Transverse colon (tissue), 4 donors: ENCODE measurements around the gene TP53AIP1. TPM values are rescaled to one million over a fixed set of nuclear protein-coding genes. Genes with fewer than 3 reads are reported as not detected.

Experiments
- DNase-seq: peaks from one replicate; pipeline ENCODE4 v3.0.0-alpha.2; 2019
- H3K27ac ChIP-seq, 4 donors: fragments of 200-600 bp; sonication (generic); 2 replicates each; pipeline ENCODE4 v1.5.1; 2016 to 2018; ENCODE audit warnings: inconsistent platforms in 4 of 4
- H3K27me3 ChIP-seq: fragments of 200-600 bp; sonication (generic); 2 replicates; pipeline ENCODE4 v1.5.1; 2017; ENCODE audit warnings: inconsistent platforms
- H3K36me3 ChIP-seq, 4 donors: fragments of 200-600 bp; sonication (generic); 2 replicates each; pipeline ENCODE4 v1.5.1; 2017 to 2019; ENCODE audit warnings: inconsistent platforms in 4 of 4
- H3K4me1 ChIP-seq, 4 donors: fragments of 200-600 bp; sonication (generic); 2 replicates each; pipeline ENCODE4 v1.5.1; 2017 to 2020; ENCODE audit warnings: inconsistent platforms in 4 of 4
- H3K4me3 ChIP-seq, 4 donors: fragments of 200-600 bp; sonication (generic); 1 replicate in 1 of 4; 2 replicates in 3 of 4; pipeline versions ENCODE4 v1.5.1 to v1.6.1; 2017 to 2019; ENCODE audit warnings: inconsistent platforms in 4 of 4
- H3K9me3 ChIP-seq, 2 donors: fragments of 200-600 bp; sonication (generic); 2 replicates each; pipeline ENCODE4 v1.5.1; 2017 to 2019; ENCODE audit warnings: inconsistent platforms in 2 of 2
- EP300 ChIP-seq: sonication (generic); formaldehyde crosslinking; IDR thresholded peaks from one replicate; pipeline ENCODE4 v1.6.1; 2017; ENCODE audit warnings: antibody characterized with exemption, low read depth
- POLR2A ChIP-seq: fragments of 450-650 bp; IDR thresholded peaks from one replicate; pipeline ENCODE4 v1.6.1; 2016; ENCODE audit warnings: antibody characterized with exemption, mild to moderate bottlenecking, moderate library complexity
- POLR2AphosphoS5 ChIP-seq, 3 donors: sonication (generic); formaldehyde crosslinking; IDR thresholded peaks; one replicate each; pipeline ENCODE4 v1.6.1; 2016; ENCODE audit warnings: antibody characterized with exemption in 3 of 3
- WGBS, 2 donors: methylation state at CpG; one replicate each; pipeline ENCODE4 v1.1.5; 2018; ENCODE audit warnings: low coverage in 1 of 2; 5-methylcytosine and 5-hydroxymethylcytosine counted together
- in situ Hi-C, 4 donors: fragments of 200-750 bp; cut with MboI; loops; one replicate each; pipeline versions ENCODE4 v1.15.0 to v1.15.1; 2017; ENCODE audit warnings: low sequenced_read_pairs in 3 of 4, low pct_ligation_motif_present in 1 of 4, low pct_unique_long_range_greater_than_20kb in 1 of 4
- intact Hi-C: fragments of 100-400 bp; cut with DNase I; formaldehyde crosslinking; loops from one replicate; pipeline ENCODE4 v1.15.1; 2023; ENCODE audit warnings: low total_unique reads
- total RNA-seq, 4 donors: library from RNA; depleted of rRNA; stranded (reverse); fragments of >200 nt; gene quantifications; one replicate each; pipeline ENCODE4 v1.1.0, GENCODE V29; 2016
- TF ChIP-seq, protein P1 (sequence below), 5 experiments: fragments of 200-600 bp in 3 of 5; fragments of 450-650 bp in 2 of 5; sonication (generic) in 3 of 5; IDR thresholded peaks; 1 replicate in 2 of 5; 2 replicates in 3 of 5; pipeline ENCODE4 v1.5.1; 2016 to 2017; ENCODE audit warnings: antibody characterized with exemption in 5 of 5, inconsistent platforms in 3 of 5, mild to moderate bottlenecking in 2 of 5, moderate library complexity in 1 of 5

TP53AIP1 gene
- total RNA-seq, 4 donors from 2014 or later, result 0.20 to 0.48 (median 0.41) TPM; not detected in 1

DNA sequence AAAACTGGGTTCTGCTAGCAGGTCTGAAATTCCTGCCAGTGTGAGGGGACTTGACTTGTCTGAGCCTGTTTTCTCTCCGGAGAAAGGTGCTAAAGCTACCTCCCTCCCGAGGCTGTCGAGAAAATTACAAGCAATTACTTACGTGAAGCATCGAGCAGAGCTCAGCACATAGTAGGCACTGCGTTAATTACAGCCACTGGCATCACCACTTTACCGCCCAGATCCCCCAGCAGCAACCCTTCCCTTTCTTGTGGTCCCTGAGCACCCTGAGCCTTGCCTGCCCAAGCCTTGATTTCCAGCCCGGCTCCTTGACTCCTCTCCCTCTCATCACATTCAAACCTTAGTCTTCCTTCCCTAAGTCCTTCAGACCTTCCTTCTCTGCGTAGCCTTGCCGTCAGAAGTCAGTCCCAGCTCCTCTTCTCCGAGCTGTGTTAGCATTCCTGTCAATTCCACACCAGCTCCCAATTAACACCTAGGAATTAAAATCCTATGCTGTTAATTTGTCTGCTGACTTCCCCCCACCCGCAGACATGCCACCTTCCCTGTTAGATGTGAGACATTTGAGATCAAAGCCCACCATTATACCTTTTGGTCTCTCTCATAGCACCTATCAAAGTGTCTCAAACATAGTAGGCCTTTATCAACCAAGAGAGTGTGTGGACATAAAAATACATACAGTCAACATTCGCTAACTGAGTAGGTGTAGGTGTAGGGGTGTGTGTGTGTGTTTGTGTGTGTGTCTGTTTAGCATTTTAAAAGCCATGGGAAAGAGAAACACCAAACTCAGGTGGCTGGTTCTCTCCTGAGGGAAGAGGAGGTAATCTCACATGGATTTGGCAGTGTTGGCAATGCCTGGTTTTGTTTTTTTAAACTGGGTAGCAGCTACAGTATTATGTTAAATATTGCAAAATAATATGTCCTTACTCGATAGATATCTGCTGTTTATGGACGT is 54.4 kb downstream of the TP53AIP1 start:
- TF ChIP-seq EP300 (no peak), POLR2A (no peak), POLR2AphosphoS5 (IDR thresholded peaks at IDR 0.05) (no peak)
- TF ChIP-seq, protein P1, sequence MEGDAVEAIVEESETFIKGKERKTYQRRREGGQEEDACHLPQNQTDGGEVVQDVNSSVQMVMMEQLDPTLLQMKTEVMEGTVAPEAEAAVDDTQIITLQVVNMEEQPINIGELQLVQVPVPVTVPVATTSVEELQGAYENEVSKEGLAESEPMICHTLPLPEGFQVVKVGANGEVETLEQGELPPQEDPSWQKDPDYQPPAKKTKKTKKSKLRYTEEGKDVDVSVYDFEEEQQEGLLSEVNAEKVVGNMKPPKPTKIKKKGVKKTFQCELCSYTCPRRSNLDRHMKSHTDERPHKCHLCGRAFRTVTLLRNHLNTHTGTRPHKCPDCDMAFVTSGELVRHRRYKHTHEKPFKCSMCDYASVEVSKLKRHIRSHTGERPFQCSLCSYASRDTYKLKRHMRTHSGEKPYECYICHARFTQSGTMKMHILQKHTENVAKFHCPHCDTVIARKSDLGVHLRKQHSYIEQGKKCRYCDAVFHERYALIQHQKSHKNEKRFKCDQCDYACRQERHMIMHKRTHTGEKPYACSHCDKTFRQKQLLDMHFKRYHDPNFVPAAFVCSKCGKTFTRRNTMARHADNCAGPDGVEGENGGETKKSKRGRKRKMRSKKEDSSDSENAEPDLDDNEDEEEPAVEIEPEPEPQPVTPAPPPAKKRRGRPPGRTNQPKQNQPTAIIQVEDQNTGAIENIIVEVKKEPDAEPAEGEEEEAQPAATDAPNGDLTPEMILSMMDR (IDR thresholded peaks at IDR 0.05), result no peak
- 88% methylated on average over 11 to 15 of the region's 15 CpGs for WGBS, 2 donors
- Histone ChIP-seq H3K4me3 (no peak overlapping the region), H3K27ac (no peak overlapping the region), H3K9me3 (no peaks in the 10 kb centered on the region), H3K36me3 (no peaks in the 10 kb centered on the region), H3K4me1 (peaks cover 6 to 18% (median 11%) of the 10 kb centered on the region in 4 donors), H3K27me3 (peaks cover 38% of the 10 kb centered on the region)
- intact Hi-C loops (no loop called here), in situ Hi-C loops (loop anchor here (5.0 to 25.0 kb wide), 3 partner anchors 64 to 449 kb away; no protein-coding TSS in a partner anchor)
- DNase-seq, result no peak

DNA sequence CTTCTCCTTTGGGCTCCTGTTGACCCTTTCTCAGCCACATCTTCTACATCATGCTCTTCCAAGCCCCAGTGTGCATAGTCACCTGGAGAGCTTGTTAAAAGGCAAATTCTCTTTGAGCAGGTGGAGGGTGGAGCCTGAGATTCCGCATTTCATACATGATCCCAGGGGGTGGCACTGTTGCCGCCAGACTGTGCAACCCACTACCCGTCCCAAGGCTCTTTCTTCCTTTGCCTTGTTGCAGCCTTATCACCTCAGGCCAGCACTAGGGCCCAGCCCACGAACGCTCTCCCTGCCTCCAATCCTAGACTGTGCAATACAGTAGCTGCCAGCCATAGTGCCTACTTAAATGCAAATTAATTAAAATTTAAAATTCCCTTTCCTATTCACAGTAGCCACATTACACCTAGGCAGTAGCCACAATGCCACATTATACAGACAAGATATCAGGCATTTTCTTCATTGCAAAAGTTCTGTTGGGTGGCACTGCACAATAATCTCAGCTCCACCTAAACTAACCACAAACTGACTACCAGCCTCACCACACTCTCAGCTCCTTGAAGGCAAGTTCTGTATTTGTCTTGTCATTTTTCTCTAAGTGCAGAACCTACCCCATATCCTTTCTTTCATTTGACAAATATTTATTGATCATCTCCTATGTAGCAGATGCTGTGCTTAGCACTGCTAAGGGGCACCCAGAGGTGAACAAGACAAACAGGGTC is 56.1 kb downstream of the TP53AIP1 start:
- 27% methylated on average over 5 of the region's 5 CpGs; no CpG with 5 or more reads in 1 of the 2 donors for WGBS, 2 donors
- Histone ChIP-seq H3K27me3 (peaks cover 42% of the 10 kb centered on the region), H3K9me3 (no peaks in the 10 kb centered on the region), H3K27ac (no peak overlapping the region), H3K36me3 (no peaks in the 10 kb centered on the region), H3K4me1 (peaks cover 6 to 15% (median 11%) of the 10 kb centered on the region in 4 donors), H3K4me3 (no peak overlapping the region)
- intact Hi-C loops (no loop called here), in situ Hi-C loops (loop anchor here (5.0 to 25.0 kb wide), 3 partner anchors 66 to 451 kb away; no protein-coding TSS in a partner anchor)
- TF ChIP-seq, protein P1 (IDR thresholded peaks at IDR 0.05), result peak in 1 of 5 experiments; percentile 14
- TF ChIP-seq POLR2AphosphoS5 (IDR thresholded peaks at IDR 0.05), result no peak
- DNase-seq, result peak; percentile 27

Other genes with a start within 250 kb of the TP53AIP1 start
- gene FLI1, start 248.8 kb downstream of the TP53AIP1 start, total RNA-seq, result 10 to 100 TPM in 1 of 4 donors, 1 to 10 TPM in 3; 7.5 to 19.1 (median 8.4) TPM
- not detected for gene KCNJ1, start 75.6 kb downstream of the TP53AIP1 start, total RNA-seq
- gene KCNJ5, start 51.5 kb downstream of the TP53AIP1 start, total RNA-seq, result 10 to 100 TPM in 2 of 4 donors, under 1 TPM in 2; 0.14 to 17.1 (median 7.4) TPM
- 10 to 100 TPM; 66.9 to 86.9 (median 74.8) TPM for gene ARHGAP32, start 249.5 kb upstream of the TP53AIP1 start, total RNA-seq